ENCODE results near the gene CNGB1.

- TF ChIP-seq CTCF (IDR thresholded peaks at IDR 0.05) (no peak), FOSL2 (IDR thresholded peaks at IDR 0.05) (no peak), FOSL2 (CRISPR knock-in tag; IDR thresholded peaks at IDR 0.05) (no peak), MYC (IDR thresholded peaks at IDR 0.05; ENCODE audit: borderline replicate concordance, low read length) (no peak), POLR2A (IDR thresholded peaks at IDR 0.05; ENCODE audit: low read length) (no peak), KDM1A (IDR thresholded peaks at IDR 0.05; ENCODE audit: low read depth) (no peak), MAX (IDR thresholded peaks at IDR 0.05) (no peak), CHD2 (IDR thresholded peaks at IDR 0.05; ENCODE audit: low read length, partially characterized antibody) (no peak), ZFP36 (IDR thresholded peaks at IDR 0.05; ENCODE audit: borderline replicate concordance, partially characterized antibody) (no peak), CEBPB (IDR thresholded peaks at IDR 0.05) (no peak), HDAC2 (IDR thresholded peaks at IDR 0.05) (no peak), USF2 (IDR thresholded peaks at IDR 0.05) (no peak), RAD21 (conservative IDR thresholded peaks at IDR 0.05 in 1 of 2, IDR thresholded peaks at IDR 0.05 in 1 of 2) (no peak), CBX2 (IDR thresholded peaks at IDR 0.05; ENCODE audit: borderline replicate concordance, low read depth) (no peak), ESRRA (IDR thresholded peaks at IDR 0.05; ENCODE audit: borderline replicate concordance, low read length) (no peak)
These were observed 16.7 kb upstream of the CNGB1 start for GRCh38 chr16:57987441-57988177.
